K562 (cell line): ENCODE data around the gene MATCAP1. TPM values are rescaled to one million over a fixed set of nuclear protein-coding genes. Genes with fewer than 3 reads are reported as not detected.

Source experiments
- CXXC5 ChIP-seq: fragments of 250-450 bp; sonication (Bioruptor Pico); IDR thresholded peaks from 2 replicates; pipeline ENCODE4 v1.8.0; 2022; ENCODE audit warnings: inconsistent platforms, mild to moderate bottlenecking, moderate library complexity
- FOXJ2 ChIP-seq: fragments of 200-800 bp; sonication (Bioruptor generic); IDR thresholded peaks from 2 replicates; pipeline ENCODE4 v1.6.1; 2016; ENCODE audit warnings: missing genetic modification characterization, missing compliant biosample characterization
- MTA2 ChIP-seq: fragments of 450-650 bp; IDR thresholded peaks from 2 replicates; pipeline ENCODE4 v1.6.1; 2016; ENCODE audit warnings: low read depth
- POLR2AphosphoS2 ChIP-seq: IDR thresholded peaks from 2 replicates; pipeline ENCODE4 v1.6.1; 2012; ENCODE audit warnings: low read length, improper control_type of control experiment
- SNRNP70 ChIP-seq: fragments of 200-400 bp; formaldehyde crosslinking; optimal IDR thresholded peaks from 2 replicates; pipeline ENCODE3; 2017; ENCODE audit warnings: low read depth, low read length
- SREBF1 ChIP-seq: fragments of 150-350 bp; IDR thresholded peaks from 2 replicates; pipeline ENCODE4 v1.6.1; 2014; ENCODE audit warnings: antibody characterized with exemption, low read depth, low read length, borderline replicate concordance
- SRSF1 ChIP-seq: fragments of 200-400 bp; formaldehyde crosslinking; IDR thresholded peaks from 2 replicates; pipeline ENCODE4 v1.6.1; 2017; ENCODE audit warnings: mild to moderate bottlenecking, low read depth, low read length, moderate library complexity
- TAF1 ChIP-seq: IDR thresholded peaks from 2 replicates; pipeline ENCODE4 v1.6.1; 2011; ENCODE audit warnings: mild to moderate bottlenecking, low read length, moderate library complexity; ENCODE audit not compliant: insufficient read depth, control insufficient read depth, severe bottlenecking; ENCODE audit errors: extremely low read depth
- ZC3H8 ChIP-seq: fragments of 450-650 bp; IDR thresholded peaks from 2 replicates; pipeline ENCODE4 v1.6.1; 2017
- ZNF197 ChIP-seq: fragments of 200-800 bp; sonication (Bioruptor generic); IDR thresholded peaks from 2 replicates; pipeline ENCODE4 v1.6.1; 2016; ENCODE audit warnings: low read depth, missing genetic modification characterization, missing compliant biosample characterization
- ZNF354B ChIP-seq: fragments of 250-450 bp; sonication (Bioruptor Pico); IDR thresholded peaks from 2 replicates; pipeline ENCODE4 v1.4.0; 2020
- ZNF586 ChIP-seq: fragments of 450-650 bp; formaldehyde crosslinking; conservative IDR thresholded peaks from 2 replicates; pipeline ENCODE4 v1.4.0; 2020; ENCODE audit warnings: mild to moderate bottlenecking, moderate library complexity
- polyA plus RNA-seq, 8 experiments: library from polyadenylated mRNA; depleted of rRNA in 4 of 8; stranded (reverse) in 5 of 8; unstranded in 3 of 8; fragments of >200 nt; fragmentation: Nextera tagmentation in 2 of 8; fragmentation: Illumina TruSeq in 1 of 8; extraction: Ambion mirVana in 2 of 8; extraction: Trizol in 1 of 8; gene quantifications; 2 replicates each; pipeline versions ENCODE4 v1.2.1 to v1.2.3, GENCODE V29; 2011 to 2014; ENCODE audit warnings: inconsistent platforms in 1 of 8, missing spikeins in 1 of 8
- total RNA-seq, 7 experiments: library from RNA; depleted of rRNA in 6 of 7; stranded (reverse); fragments of >200 nt in 6 of 7; fragmentation: Illumina TruSeq in 2 of 7; extraction: Trizol in 2 of 7; gene quantifications; 2 replicates each; pipeline versions ENCODE4 v1.2.1 to v1.2.3, GENCODE V29; 2011 to 2021; ENCODE audit warnings: low replicate concordance in 1 of 7
- TF ChIP-seq, protein P1 (sequence below): fragments of 450-650 bp; IDR thresholded peaks from 2 replicates; pipeline ENCODE4 v1.6.1; 2017; ENCODE audit warnings: mild to moderate bottlenecking, moderate library complexity
- TF ChIP-seq, protein P2 (sequence below): fragments of 150-350 bp; conservative IDR thresholded peaks from 2 replicates; pipeline ENCODE4 v1.6.1; 2014; ENCODE audit warnings: low read length
- TF ChIP-seq, protein P3 (sequence below): sonication (generic); IDR thresholded peaks from 2 replicates; pipeline ENCODE4 v1.6.1; 2016
- TF ChIP-seq, protein P4 (sequence below): fragments of 450-650 bp; IDR thresholded peaks from 2 replicates; pipeline ENCODE4 v1.6.1; 2014; ENCODE audit warnings: low read depth, mild to moderate bottlenecking, moderate library complexity, borderline replicate concordance
- TF ChIP-seq, protein P5 (sequence below): fragments of 450-650 bp; IDR thresholded peaks from 2 replicates; pipeline ENCODE4 v1.6.1; 2018; ENCODE audit not compliant: partially characterized antibody

The MATCAP1 gene
- total and polyA plus RNA-seq, 9 of the 15 experiments (the other 6 are each of a cell fraction or from before 2014, with no cell fraction given) = 3.4 to 20.5 (median 10.3) TPM

DNA sequence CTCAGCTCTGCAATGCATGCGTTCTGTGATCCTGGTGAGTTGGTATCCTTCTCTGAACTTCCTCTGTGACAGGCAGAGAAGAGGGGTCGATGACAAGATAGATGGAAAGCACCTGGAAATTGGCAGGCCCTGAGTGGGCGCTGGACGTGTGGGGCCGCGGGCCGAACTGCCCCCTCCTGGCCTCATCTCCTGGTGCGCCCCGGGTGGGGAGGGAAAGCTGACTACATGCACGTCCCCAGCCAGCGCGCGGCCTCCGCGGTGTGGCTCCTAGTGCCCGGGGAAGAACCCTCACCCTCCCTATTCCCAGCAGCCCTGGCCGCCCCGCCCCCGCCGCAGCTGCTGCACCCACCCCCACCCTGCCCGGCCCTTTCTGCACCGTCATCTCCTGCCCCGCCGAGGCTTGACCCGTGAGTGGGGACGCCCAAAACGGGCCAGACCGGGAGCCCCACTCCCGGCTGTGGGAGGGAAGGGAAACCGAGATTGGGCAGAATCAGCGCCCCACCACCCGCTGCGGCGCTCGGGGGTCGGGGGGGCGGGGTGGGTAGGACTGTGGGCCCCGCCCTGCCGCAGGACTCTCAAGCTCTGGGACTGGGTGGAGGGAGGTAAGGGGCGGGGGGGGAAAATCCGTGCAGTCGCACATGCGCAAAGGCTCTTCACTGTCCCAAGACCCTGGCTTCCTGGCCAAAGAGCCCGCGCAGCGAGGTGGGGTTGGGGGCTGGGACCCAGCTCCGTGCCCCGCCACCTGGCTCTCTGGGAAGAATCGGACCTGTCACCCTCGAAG is 13.4 kb downstream of the MATCAP1 start, which contains the start of gene NOL3 (continued):
- no peak for TF ChIP-seq TAF1
- no peak for TF ChIP-seq SREBF1
- TF ChIP-seq ZNF197 = 0 out of 2 replicates have a peak, but pooled peaks have one; percentile 56
- no peak for TF ChIP-seq SNRNP70
- TF ChIP-seq SRSF1 = no peak
- TF ChIP-seq ZNF354B (CRISPR knock-in tag) = no peak
- TF ChIP-seq, protein P1, sequence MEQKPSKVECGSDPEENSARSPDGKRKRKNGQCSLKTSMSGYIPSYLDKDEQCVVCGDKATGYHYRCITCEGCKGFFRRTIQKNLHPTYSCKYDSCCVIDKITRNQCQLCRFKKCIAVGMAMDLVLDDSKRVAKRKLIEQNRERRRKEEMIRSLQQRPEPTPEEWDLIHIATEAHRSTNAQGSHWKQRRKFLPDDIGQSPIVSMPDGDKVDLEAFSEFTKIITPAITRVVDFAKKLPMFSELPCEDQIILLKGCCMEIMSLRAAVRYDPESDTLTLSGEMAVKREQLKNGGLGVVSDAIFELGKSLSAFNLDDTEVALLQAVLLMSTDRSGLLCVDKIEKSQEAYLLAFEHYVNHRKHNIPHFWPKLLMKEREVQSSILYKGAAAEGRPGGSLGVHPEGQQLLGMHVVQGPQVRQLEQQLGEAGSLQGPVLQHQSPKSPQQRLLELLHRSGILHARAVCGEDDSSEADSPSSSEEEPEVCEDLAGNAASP = no peak
- TF ChIP-seq, protein P2, sequence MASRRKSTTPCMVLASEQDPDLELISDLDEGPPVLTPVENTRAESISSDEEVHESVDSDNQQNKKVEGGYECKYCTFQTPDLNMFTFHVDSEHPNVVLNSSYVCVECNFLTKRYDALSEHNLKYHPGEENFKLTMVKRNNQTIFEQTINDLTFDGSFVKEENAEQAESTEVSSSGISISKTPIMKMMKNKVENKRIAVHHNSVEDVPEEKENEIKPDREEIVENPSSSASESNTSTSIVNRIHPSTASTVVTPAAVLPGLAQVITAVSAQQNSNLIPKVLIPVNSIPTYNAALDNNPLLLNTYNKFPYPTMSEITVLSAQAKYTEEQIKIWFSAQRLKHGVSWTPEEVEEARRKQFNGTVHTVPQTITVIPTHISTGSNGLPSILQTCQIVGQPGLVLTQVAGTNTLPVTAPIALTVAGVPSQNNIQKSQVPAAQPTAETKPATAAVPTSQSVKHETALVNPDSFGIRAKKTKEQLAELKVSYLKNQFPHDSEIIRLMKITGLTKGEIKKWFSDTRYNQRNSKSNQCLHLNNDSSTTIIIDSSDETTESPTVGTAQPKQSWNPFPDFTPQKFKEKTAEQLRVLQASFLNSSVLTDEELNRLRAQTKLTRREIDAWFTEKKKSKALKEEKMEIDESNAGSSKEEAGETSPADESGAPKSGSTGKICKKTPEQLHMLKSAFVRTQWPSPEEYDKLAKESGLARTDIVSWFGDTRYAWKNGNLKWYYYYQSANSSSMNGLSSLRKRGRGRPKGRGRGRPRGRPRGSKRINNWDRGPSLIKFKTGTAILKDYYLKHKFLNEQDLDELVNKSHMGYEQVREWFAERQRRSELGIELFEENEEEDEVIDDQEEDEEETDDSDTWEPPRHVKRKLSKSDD = no peak
- peak; percentile 21; the same call in 1 of the 2 replicates for TF ChIP-seq CXXC5
- TF ChIP-seq ZNF586 (CRISPR knock-in tag) = no peak
- TF ChIP-seq, protein P3, sequence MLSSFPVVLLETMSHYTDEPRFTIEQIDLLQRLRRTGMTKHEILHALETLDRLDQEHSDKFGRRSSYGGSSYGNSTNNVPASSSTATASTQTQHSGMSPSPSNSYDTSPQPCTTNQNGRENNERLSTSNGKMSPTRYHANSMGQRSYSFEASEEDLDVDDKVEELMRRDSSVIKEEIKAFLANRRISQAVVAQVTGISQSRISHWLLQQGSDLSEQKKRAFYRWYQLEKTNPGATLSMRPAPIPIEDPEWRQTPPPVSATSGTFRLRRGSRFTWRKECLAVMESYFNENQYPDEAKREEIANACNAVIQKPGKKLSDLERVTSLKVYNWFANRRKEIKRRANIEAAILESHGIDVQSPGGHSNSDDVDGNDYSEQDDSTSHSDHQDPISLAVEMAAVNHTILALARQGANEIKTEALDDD = no peak
- no peak for TF ChIP-seq POLR2AphosphoS2
- TF ChIP-seq MTA2 = no peak
- TF ChIP-seq, protein P4, sequence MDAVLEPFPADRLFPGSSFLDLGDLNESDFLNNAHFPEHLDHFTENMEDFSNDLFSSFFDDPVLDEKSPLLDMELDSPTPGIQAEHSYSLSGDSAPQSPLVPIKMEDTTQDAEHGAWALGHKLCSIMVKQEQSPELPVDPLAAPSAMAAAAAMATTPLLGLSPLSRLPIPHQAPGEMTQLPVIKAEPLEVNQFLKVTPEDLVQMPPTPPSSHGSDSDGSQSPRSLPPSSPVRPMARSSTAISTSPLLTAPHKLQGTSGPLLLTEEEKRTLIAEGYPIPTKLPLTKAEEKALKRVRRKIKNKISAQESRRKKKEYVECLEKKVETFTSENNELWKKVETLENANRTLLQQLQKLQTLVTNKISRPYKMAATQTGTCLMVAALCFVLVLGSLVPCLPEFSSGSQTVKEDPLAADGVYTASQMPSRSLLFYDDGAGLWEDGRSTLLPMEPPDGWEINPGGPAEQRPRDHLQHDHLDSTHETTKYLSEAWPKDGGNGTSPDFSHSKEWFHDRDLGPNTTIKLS = no peak
- TF ChIP-seq ZC3H8 = no peak
- TF ChIP-seq, protein P5, sequence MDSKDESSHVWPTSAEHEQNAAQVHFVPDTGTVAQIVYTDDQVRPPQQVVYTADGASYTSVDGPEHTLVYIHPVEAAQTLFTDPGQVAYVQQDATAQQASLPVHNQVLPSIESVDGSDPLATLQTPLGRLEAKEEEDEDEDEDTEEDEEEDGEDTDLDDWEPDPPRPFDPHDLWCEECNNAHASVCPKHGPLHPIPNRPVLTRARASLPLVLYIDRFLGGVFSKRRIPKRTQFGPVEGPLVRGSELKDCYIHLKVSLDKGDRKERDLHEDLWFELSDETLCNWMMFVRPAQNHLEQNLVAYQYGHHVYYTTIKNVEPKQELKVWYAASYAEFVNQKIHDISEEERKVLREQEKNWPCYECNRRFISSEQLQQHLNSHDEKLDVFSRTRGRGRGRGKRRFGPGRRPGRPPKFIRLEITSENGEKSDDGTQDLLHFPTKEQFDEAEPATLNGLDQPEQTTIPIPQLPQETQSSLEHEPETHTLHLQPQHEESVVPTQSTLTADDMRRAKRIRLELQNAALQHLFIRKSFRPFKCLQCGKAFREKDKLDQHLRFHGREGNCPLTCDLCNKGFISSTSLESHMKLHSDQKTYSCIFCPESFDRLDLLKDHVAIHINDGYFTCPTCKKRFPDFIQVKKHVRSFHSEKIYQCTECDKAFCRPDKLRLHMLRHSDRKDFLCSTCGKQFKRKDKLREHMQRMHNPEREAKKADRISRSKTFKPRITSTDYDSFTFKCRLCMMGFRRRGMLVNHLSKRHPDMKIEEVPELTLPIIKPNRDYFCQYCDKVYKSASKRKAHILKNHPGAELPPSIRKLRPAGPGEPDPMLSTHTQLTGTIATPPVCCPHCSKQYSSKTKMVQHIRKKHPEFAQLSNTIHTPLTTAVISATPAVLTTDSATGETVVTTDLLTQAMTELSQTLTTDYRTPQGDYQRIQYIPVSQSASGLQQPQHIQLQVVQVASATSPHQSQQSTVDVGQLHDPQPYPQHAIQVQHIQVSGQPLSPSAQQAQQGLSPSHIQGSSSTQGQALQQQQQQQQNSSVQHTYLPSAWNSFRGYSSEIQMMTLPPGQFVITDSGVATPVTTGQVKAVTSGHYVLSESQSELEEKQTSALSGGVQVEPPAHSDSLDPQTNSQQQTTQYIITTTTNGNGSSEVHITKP = peak; percentile 89
- no peak for TF ChIP-seq FOXJ2 (tag)
